Activated T-helper 1 cell treated with anti-CD3 and anti-CD28 coated beads, Interleukin-2, amount 50 U/mL, for 16 hours (primary cell): Measurements from ENCODE around the gene SOX2.

Source experiments
- DNase-seq, 2 donors: peaks; one replicate each; pipeline ENCODE4 v3.0.0-alpha.2; 2020; ENCODE audit warnings: low read depth in 1 of 2, low spot score in 1 of 2

The SOX2 gene

DNA sequence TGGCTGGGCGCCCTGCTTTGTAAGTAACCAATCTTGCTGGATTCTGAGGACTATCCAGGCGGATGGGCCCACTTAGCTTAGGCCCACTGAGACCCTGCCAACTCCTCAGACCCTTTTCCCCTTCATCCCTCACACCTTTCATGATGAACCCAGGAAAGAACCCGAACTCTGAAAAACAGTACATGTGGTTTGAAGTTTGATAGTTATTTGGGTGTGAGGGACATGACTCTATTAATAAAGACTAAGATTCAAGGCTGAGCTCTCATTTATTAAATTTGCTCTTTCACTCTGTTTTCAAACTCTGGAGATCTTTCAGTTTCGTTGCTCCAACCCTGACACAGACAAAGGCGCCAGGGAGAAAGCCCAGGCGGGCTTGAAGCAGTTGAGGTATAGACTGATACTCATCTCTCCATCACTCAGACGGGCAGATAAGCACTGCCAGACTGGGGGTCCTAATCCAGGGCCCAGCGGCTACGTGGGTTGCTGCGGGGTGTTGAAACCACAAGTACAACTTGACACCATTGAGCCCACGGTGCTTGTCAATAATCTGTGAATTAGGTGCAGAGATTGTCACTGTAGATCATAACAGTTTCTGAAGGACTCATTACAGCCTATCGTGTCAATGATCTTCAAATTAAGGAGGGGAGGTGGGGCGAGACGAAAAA is 7.2 kb upstream of the SOX2 start:
- no peak for DNase-seq

DNA sequence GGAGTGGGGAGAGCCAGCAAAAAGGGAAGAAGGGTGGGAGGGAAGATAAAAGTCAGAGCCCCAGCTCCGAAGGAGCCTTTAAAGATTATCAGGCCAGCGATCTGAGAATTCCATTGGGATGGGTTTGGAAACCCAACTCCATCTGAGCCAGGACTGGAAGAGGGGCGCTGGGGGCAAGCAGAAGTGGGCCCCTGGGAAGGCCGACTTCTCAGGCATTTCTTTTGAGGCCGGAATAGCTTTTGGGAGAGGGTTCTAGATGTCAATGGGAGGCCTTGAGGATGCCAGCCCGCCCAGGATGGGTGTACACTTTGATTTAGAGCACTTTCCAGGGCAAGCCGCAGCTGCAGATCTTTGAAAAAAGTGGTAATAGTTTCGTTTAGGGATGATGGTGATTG is 6.6 kb upstream of the SOX2 start:
- no peak for DNase-seq

DNA sequence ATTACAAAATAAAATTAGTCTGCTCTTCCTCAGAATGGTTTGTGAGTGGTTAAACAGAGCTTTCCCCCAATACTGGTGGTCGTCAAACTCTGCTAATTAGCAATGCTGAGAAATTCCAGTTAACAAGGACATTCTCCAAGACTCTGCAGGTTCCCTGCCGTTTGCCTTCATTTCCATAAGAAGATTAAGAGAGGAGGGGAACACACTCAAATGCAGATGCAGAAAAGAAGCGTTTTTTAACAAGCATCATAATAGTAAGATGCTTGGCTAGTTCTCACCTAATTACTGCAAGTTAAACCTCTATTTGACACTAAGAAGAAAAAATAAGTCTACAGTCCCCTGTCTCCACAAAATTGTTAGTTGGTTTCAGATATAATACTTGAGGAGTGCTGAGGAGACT is 3.7 kb upstream of the SOX2 start:
- DNase-seq, result no peak

DNA sequence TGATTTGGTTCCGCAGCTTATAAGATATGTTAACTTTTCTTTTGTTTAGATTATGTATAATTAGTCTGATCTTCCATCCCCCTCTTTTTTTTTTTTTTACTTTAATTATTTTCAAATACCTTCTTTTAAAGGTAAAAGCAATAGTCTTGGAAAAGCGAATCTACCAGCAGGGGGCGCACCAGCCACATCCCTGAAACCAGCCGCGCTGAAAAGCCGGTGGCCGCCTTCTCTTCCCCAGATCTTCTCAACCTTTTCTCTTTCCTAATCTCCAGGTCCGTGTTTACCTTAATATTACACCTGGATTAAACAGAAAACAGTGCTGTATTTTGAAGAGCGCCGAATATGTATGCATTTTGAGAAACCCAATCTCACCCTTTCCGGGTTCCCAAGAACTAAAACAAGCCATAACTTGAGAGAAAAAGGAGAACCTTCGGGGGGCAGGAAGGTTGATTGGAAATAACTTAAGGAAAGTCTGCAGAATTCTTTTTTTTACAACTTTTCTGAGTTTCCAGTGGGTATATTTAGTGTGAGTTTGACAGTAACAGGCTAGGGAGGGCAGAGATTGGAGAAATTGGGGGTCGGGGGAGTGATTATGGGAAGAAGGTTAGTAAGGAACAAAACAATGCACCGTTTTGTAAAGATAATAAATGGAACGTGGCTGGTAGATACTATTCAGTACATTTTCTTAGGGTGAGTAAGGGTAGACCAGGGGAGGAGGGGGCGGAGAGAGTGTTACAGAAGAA is 2.0 kb upstream of the SOX2 start:
- no peak for DNase-seq

DNA sequence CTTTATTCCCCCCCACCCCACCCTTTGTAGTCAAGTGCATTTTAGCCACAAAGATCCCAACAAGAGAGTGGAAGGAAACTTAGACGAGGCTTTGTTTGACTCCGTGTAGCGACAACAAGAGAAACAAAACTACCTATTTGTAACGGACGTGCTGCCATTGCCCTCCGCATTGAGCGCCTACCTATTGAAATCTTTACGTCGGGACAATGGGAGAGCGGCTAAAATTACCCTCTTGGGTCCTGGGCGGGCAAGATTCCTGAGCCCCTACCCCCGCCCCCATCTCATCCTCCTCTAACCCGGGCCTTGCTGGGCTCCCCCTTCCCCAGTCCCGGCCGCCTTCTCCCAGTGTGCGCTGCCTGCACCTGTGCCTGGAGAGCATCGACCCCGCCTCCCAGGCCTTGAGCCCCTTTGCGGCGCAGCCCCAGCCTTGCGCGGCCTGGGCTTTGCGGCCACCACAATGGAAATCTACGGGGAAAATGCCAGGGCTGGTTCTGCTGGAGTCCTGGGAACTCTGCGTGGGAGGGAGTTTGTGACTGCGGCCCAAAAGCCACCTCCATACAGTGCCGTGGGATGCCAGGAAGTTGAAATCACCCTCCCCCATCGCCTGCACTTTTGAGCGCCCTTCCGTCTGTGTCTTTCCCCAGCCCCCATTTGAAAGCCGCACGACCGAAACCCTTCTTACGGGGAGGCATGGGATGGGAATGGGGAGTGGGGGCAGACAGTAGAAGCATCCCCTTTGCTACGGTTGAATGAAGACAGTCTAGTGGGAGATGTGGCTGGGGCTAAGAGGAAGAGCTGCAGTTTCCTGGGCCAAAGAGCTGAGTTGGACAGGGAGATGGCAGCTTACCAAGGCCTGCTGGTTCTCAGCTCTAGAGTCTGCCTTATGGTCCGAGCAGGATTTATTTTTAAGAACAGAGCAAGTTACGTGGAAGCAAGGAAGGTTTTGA is 1.1 kb upstream of the SOX2 start:
- no peak for DNase-seq

DNA sequence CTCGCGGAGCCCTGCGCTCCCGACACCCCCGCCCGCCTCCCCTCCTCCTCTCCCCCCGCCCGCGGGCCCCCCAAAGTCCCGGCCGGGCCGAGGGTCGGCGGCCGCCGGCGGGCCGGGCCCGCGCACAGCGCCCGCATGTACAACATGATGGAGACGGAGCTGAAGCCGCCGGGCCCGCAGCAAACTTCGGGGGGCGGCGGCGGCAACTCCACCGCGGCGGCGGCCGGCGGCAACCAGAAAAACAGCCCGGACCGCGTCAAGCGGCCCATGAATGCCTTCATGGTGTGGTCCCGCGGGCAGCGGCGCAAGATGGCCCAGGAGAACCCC is 464 bp downstream of the SOX2 start:
- DNase-seq, result no peak

DNA sequence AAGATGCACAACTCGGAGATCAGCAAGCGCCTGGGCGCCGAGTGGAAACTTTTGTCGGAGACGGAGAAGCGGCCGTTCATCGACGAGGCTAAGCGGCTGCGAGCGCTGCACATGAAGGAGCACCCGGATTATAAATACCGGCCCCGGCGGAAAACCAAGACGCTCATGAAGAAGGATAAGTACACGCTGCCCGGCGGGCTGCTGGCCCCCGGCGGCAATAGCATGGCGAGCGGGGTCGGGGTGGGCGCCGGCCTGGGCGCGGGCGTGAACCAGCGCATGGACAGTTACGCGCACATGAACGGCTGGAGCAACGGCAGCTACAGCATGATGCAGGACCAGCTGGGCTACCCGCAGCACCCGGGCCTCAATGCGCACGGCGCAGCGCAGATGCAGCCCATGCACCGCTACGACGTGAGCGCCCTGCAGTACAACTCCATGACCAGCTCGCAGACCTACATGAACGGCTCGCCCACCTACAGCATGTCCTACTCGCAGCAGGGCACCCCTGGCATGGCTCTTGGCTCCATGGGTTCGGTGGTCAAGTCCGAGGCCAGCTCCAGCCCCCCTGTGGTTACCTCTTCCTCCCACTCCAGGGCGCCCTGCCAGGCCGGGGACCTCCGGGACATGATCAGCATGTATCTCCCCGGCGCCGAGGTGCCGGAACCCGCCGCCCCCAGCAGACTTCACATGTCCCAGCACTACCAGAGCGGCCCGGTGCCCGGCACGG is 991 bp downstream of the SOX2 start:
- no peak for DNase-seq

DNA sequence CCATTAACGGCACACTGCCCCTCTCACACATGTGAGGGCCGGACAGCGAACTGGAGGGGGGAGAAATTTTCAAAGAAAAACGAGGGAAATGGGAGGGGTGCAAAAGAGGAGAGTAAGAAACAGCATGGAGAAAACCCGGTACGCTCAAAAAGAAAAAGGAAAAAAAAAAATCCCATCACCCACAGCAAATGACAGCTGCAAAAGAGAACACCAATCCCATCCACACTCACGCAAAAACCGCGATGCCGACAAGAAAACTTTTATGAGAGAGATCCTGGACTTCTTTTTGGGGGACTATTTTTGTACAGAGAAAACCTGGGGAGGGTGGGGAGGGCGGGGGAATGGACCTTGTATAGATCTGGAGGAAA is 1.5 kb downstream of the SOX2 start:
- no peak for DNase-seq

DNA sequence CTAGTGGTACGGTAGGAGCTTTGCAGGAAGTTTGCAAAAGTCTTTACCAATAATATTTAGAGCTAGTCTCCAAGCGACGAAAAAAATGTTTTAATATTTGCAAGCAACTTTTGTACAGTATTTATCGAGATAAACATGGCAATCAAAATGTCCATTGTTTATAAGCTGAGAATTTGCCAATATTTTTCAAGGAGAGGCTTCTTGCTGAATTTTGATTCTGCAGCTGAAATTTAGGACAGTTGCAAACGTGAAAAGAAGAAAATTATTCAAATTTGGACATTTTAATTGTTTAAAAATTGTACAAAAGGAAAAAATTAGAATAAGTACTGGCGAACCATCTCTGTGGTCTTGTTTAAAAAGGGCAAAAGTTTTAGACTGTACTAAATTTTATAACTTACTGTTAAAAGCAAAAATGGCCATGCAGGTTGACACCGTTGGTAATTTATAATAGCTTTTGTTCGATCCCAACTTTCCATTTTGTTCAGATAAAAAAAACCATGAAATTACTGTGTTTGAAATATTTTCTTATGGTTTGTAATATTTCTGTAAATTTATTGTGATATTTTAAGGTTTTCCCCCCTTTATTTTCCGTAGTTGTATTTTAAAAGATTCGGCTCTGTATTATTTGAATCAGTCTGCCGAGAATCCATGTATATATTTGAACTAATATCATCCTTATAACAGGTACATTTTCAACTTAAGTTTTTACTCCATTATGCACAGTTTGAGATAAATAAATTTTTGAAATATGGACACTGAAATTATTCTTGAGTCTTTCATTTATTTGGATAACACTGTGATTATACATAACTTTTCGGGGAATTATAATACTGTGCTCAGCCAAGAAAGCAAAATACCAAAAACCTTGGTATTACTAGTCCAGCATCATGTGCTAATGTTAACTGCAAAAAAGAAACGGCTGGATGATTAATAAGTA is 2.2 kb downstream of the SOX2 start:
- DNase-seq, result no peak

DNA sequence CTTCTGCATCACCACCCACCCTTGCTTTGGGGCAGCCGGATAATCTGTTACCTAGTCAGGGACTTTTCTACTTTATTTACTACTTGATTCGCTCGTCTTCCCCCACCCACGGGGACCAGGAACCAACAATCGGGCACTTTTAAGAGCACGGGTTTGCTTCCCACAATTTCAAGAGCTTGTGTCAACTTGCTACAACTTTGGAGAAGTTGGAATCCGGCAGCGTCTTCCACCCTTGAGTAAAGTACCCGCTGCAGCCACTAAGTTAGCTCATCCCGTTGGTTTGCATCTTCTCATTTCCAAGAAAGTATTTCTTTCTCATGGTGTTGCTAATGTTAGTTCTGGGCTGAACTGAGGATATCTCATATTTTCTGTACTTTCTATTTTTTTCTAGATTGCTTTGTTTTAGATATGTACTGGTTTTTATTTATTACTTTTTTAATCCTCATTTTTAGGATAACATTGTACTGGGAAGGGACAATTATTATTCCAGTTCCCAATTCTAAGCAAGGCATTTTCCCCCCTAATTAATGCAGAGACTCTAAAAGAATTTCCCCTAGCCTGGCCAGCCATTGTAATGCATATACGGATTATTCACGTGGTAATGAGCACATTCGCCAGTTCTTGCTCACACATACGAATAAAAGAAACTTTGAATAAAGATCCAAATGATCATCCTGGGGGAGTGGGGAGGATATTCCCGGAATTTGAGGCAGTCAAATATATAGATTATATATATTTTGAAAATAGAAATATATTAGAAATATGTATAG is 4.0 kb downstream of the SOX2 start:
- DNase-seq, result no peak

DNA sequence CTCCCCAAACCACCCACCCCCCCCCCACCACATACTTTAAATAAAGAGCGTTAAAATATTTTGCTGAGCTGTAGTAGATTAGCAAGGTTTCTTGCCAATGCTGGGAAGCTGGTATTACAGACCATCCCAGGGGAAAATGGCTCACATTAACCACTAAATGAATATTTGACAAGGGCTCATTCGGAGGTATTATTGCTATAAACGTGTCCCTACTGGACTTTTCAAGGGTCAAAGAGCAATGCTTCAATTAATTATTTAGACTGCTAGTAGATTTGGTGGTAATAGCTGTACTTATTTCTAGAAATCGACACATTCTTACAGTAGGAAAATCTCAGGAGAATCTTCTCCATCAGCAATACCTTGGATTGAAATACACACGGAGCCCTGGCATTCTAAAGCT is 5.2 kb downstream of the SOX2 start:
- no peak for DNase-seq

DNA sequence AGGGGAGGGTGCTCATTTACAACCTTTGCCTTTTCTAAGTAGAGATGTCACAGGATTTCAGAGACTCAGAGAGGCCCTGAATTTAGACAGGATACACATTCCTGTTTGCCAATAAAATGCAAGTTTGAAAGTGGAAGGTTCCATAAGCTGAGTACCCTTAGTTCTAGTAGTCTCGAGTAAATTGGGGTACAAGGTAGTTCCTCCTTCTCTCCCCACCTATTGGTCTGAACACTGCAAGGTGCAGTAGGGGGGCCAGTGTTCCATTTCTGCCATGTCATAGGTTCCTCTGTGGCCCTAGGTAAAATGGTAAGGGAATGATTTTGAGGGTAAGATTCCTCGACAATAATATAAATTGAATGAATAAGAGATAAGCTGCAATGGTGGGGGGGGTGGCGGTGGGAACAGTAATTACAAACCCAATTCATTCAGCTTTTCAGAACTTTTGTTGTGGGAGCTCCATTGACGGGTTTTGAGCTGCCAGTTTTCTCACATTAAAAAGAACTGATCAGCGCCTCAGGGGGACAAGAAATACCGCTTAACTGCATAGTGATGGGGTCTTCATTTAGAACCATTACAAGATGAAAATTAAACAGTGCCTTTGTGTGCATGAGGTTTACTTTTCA is 5.9 kb downstream of the SOX2 start:
- no peak for DNase-seq

DNA sequence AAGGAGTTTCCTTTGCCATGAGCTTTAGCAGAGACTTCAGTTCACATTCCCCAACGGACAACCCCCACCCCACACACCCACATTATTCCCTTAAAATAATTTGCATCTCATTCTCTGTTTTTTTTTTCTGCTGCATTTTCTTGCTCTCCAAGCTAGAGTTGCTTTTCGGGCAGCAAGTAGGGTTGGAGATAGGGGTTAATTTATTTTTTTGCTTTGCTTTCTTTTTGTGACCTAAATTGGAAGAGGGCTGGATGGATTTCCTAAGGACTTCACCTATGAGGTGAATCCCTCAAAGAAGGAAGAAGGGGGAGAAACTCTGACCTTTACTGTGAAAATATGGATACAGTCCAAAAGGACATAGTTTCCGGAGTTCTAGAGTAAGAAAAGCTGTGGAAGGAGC is 6.6 kb downstream of the SOX2 start:
- no peak for DNase-seq

DNA sequence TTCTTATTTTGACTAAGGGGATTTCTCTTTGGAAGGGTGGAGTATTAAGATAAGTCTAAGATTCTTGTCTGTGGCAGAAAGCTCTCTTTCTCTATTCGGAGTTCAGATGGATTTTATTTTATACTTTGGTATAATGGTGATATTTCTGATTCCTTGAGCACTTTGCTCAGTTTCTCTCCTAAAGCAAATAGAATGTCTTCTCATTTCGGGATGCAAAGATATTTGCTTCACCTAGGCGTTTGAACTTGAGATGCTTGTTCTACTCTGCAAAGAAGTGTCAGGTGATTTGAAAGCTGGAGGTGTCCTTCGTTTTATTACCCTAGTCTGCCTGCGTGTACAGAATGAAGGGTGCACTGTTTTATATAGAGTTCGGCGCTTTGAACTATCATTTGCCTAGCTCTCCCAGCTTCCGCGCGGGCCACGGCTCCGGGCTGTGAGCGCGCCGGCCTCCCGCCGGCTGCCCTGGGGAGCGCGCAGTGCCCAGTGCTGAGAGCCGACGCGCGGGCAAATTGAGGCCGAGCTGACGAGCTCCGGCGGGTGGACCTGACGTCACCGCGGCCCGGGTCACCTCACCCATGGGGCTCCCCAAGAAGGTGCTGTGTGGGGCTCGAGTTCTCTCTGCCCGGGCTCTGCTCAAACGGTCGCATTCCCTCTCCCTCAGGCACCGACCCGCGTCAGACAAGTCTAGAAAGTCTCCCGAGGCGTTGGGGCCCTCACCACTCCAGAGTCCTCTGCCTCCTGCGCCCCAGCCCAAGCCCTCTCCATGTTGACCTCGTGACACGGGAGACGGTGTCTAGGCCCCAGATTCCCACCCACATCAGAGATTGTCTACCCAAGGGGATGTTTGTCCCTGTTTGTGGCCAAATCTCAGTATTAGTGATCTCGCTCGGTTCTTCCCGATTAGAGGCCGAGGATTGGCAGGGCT is 7.5 kb downstream of the SOX2 start:
- no peak for DNase-seq

DNA sequence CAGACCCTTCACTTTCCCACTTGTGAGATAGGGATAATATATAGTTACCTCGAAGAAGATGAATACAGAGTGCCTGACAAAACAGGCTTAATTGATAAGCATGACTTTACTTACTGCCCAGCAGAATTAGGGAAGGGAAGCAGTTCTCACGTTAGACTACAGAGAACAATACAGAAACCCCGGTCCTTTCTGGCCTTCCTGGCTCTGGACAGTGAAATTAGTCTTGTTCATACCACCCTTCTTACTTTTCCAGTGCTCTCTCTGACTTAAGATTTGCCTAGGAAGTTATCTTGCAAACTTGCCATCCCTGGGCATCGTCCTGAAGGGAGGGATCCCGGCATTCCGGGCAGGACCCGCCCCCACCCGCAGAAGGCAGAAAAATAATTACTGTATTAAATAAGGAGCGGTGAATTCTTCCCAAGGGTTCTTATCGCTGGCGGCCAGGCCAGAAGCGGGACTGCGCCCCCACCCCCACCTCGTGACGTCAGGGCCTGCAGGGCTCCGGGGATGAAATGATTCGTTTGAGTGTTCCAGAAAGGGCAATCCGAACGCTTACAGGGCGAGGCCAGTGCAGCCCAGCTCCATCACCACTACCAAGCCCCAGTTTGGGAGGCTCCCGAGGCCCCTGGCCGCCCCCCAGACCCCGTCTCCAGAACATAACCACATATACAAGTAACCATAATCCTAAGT is 8.4 kb downstream of the SOX2 start:
- no peak for DNase-seq

DNA sequence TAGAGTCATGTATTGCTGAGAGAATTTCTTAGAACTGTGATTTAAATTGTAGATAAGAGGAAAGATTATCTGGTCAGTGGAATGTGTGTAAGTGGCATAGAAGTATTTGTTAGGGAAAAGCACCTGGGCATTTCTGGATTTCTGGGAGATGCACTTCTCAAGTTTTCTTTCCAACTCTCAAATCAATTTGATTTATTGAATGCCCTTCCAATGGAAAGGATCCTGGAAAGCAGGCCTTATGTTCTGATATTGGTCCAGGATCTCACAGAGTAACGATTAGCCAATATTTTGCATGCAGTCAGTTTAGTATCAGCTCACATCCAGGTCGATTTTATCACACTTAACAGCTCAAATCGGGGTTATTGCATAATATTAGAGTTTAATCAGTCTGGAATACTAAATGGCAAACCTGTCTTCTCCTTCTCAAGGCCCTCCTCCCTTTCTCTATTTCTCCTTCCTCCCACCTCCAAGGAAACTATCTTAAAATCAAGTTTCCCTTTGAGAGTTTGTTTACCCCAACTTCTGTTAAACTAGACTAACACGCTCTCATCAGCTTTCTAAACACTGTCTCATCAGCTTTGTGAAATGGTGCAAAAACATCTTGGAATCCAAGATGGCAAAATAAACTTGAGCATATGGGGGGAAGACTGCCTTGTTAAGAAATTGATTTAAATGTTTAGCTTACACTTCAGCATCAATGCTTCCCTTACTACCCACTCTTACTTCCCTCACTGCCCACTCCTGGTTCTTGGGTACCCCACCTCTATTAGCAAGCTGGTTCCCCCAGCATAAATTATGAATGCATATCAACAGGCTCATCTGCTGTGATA is 9.5 kb downstream of the SOX2 start:
- no peak for DNase-seq

DNA sequence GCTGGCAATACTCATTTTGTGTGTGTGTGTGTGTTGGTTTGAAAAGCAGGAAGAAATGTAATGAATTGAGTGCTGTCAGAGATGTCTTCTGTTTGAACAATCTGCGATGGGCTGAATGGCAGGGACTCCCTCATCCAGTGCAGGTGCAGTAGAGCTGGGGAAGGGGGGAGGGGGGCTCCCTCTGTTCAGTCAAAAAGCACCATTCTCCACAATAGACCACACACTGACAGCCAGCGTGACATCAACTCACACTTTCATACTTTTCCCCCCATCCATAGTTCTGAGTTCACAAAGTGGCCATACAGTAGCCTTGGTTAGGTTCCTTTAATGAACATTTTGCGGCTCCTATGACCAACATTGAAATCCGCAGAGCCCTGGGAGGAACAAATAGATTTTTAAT is 10.4 kb downstream of the SOX2 start:
- no peak for DNase-seq
